Stimulated activated CD8-positive, alpha-beta memory T cell treated with anti-CD3 and anti-CD28 coated beads, Interleukin-7, amount 100 ng/mL, for 24 hours (primary cell): ENCODE results near the gene ACTR3.

Source experiments
- DNase-seq: peaks from one replicate; pipeline ENCODE4 v3.0.0-alpha.2; 2020; ENCODE audit warnings: low read depth

The ACTR3 gene

DNA sequence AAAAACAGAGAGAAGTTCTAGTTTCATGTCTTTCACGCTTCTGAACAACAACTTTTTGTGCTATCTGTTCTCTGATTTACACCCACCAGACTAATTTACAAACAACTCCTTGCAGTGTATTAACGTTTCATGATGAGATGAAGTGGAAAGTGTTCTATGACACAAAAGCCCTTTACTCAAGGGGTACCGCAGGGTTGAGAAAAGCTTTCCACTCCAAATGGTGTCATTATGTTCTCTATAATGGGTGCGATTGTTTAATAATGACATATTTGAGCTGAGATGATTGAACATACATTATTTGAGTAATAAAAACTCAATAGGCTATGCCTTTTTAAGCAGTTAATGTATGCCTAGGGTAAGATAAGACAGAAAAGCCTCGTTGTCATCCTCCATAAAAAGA is 76.3 kb downstream of the ACTR3 start:
- DNase-seq, result no peak

DNA sequence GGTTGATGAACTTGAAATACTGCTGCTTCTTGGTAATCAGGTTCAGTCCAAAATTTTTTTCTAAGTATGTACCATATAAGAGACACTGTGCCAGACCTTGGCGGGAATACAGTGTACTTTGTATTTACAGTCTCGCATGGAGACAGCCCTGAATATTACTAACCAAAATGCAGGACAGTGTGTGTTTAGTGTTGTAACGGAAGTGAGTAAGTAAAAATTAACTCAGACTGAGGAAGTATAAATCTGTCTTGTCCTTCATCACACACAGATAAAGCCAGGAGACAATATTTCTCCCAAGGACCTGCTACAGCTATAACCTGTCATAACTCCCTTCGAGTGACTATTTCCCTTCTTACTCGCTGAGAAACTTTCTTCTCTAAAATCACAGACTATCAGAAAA is 76.9 kb downstream of the ACTR3 start:
- no peak for DNase-seq

DNA sequence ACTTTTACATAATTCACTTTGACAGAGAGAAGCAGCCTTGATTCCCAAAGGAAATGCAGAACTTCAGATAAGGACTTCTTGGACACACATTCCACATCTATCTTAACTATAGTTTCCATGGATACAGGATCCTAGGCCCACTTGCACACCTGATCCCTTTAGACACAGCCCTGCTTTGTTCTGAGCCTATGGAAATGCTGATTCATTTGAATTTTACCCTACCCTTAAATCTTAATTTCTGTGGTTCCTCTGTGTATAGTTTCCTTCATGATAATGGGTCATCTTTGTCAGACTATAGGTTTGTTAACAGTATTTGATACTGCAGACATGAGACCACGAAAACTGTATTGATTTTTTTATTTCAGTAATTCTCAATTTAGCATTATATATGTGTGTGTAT is 77.4 kb downstream of the ACTR3 start:
- no peak for DNase-seq

DNA sequence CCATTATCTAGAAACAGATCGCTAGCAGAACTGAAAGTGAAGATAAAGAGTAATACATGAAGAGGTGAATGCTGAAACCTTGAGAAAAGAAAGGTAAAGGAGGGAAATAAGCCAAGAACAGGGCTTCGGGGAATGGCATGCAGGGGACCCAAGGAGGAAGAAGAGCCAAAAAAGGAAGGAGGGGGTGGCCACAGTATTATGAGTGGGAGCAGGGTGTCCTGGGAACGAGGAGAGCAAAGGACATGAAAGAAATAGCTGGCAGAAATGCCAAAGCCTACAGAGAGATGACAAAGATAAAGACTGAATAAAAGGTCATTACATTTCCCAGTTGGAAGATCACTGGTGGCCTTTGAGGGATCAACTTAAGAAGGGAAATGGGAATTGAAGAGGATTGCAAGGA is 82.9 kb downstream of the ACTR3 start:
- no peak for DNase-seq

DNA sequence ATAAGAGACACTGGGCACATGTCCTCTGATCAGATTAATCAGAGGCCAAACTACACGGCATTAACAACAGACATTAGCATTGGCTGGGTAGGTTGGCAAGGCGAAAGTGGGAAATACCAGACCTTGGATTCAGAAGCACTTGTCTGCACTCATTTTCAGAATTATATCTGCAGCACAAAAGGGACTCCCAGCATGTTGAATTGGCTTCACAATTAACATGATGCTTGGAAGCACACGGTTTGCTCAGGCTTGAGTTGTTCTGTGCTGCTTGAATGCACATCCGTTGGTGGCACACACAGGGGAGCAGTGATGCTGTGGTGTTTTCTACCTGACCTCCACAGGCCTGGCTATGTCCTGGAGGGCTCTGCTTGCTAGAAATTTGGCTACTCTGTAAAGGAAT is 83.9 kb downstream of the ACTR3 start:
- no peak for DNase-seq

DNA sequence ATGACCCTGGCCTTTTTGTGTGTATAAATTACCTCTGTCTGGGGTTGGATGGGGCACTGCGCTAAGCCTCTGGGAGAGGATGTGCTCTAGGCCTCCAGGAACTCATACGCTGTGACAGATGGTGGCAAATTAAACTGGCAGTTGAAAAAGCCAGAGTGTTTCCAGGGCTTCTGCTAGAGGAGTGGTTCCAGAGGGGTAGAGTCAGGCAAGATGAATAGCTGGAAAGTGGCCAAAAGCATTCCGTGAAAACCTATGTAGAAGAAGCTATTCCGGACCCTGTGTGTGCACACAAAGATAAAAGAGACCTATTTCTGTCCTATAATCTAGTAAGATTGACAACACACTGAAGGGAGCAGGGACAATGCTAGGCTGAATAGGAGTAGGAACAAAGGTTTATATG is 84.8 kb downstream of the ACTR3 start:
- DNase-seq, result no peak

DNA sequence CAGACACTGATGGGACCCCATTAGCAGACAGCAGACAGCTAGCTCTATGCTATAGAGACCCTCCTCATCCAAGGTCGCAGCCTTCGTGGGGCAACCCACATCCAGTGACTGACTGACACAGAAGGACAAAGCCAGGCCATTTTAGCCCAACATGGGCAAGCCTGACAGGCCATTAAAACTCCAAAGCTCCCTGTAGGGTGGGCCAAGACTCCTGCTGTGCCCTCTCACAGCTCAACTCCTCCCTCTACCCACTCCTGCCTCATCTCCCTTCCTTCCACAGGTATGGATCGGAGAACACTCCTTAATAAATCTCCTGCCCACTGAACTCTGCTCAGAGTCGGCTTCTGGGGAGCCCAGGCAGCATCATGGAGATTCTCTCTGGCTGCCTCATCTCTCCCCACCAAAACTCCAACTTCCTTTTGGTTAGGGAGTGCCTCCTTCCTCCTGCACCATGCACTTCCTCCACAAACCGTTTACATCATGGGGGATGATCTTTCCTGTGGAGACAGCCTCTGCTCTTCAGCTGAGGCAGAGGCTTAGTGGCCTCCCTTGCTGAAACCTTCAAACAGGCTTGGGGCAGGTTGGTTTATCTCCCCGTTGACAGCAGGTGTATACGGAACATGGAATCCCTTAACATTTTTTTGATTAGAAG is 86.5 kb downstream of the ACTR3 start:
- no peak for DNase-seq

DNA sequence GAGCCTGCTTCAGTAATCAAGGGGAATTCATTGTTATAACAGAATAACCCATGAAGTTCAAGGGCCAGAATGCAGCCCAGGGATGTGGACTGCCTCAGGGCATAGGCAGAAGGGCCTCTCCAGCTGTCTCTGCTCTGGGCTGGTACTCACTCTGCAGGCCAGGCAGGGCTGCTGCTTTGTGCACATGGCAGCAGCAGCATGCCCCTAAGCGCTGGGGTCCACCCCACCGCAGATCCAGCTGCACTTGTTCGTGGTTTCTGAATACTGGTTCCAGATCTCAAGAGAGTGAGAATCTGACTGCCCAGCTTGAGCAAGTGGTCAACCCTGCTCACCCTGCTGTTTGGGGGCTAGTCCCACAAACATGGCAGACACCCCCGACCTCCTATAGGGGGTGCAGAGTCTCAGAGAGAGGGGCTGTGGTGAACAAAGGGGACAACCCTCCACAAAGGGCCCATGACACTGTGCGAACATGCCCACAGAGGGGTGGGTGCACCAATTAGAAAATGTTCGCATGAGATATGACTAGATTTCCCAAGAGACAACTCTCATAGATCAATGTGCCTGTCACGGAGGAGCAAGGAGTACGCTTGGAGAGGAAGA is 87.3 kb downstream of the ACTR3 start:
- DNase-seq, result no peak

DNA sequence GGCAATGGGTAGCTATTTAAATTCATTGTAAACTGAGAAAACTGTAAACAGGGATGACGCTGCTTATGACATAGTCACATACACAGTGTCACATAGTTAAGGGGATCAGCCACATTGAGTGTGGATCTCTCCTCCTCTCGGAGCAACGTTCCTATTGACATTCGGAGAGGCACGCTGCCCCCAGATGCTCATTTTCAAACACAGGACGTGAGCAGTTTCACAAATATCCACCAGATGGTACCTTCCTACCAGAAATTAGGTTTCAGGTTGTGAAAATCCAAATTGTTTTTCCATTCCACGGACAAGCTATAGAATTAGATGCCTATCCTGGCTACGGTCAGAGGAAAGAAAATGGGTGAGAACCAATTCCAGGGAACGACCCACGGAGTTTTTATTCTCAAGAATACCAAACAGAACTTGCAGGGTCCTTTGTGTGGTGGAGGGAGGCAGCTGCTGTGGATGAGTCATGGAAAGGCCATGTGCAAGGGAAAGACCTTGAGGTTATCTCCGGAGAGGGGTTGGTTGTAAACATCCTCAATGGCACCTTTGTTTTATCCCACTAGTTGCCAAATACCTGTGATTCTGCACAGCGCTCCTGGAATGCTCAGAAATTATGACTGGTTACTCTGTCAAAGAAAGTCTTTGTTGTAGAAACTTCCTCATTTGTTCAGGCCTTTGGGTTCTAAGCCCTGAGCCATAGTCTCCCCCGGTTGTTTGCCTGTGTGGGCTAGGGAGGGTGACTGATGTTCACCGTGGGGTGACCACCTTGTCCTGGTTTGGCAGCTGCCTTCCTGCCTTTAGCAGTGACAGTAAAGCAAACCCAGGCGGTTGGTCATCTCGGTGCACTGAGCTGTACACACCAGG is 88.0 kb downstream of the ACTR3 start:
- DNase-seq, result no peak

DNA sequence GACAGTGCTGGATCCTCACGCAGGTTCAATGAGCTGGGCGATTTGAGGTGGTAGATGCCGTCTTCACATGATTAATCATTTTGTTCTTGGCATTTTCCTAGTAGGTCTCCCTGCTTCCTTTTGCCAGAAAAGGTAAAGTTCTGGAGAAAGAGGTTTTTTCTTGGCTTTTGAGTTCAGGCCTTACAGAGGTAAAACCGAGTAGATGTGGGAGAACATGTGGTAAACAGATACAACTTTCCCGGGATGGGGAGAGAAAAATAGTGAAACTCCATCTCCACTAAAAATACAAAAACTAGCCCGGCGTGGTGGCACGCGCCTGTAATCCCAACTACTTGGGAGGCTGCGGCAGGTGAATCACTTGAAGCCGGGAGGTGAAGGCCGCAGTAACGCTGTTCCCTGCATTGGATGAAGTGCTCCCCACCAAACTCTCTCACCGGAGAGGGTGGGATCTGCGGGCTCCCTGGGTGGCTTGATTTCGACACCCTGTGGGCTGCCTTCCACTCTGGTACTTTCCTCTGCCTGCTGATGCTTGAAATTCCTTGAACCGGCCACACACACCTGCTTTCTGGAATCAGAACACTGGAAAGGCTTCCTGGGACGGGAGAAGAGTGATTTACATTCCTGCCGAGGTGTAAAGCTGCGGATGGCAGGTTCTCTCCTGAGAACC is 88.8 kb downstream of the ACTR3 start:
- DNase-seq, result no peak

DNA sequence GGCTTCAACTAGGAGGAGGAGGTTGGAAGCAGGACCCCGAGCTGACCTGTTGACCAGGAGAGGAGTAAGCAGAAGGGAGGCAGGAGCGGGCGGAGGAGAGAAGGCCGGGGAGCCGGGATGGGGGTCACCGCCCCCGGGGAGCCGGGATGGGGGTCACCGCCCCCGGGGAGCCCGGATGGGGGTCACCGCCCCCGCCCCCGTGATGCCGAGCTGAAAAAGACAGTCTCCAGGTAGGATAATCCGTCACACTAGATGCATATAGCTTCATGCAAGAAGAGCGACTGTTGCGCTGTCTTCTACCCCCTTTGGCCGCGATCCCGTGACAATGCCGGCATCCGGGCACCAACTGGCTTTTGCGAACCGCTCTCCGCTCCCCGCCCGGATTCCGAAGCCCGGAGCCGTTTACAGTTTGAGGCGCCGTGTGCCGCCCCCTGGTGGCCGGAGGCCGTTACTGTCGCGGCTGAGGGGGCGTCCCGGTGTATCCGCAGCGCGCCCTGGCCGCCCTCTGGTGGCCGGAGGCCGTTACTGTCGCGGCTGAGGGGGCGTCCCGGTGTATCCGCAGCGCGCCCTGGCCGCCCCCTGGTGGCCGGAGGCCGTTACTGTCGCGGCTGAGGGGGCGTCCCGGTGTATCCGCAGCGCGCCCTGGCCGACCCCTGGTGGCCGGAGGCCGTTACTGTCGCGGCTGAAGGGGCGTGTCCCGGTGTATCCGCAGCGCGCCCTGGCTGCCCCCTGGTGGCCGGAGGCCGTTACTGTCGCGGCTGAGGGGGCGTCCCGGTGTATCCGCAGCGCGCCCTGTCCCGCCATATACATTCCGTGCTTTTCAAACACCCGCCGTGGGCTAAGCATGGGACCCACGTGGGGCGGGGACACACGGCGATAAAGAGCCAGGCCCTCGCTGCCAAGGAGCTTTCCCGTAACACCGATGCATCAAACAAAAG is 89.6 kb downstream of the ACTR3 start:
- DNase-seq, result peak; percentile 32

DNA sequence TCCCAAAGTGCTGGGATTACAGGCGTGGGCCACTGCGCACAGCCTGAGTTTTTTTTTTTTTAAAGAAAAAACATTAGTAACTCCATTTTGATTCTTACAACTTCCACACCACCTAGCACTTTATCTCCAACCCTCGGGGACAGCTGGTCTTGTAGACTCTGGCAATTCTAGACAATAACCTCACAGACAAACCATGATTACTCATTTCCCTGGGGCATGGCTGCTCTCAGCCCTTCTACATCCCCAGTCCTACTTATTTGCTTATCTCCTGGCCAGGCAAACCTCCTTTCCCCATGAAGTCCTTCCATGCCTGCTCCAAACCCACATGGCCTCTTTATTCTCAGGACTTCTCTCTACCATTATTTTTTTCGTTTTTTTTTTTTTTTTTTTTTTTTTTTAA is 91.1 kb downstream of the ACTR3 start:
- no peak for DNase-seq

DNA sequence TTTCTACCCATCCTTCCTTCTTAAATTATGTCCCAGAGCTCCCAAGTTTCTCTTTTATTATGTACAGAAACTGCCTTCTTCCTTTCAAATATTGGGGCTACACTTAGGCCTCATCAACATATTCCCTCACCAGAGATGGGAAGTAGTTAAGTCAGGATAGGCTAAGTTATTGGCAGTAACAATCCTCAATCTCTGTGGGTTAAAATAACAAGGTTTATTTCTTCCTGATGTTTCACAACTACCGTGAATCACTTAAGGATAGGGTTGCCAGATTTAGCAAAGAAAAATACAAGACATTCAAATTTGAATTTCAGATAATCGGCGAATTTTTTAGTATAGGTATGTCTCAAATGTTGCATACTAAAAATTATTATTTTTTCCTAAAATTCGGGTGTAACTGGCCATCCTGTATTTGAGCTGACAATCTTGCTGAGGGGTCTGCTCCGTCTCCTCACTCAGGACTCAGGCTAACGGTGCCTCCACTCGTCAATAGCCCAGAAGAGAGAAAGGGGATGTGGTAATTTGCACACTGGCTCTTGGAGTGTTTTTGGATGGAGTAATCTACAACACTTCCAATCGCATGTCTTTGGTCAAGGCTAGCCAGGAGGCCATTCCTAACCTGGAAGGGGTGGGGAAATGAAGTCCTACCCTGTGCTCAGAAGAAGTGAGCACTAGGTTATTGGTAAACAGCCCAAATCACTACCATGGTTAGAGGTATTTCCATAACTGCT is 91.7 kb downstream of the ACTR3 start:
- DNase-seq, result no peak

DNA sequence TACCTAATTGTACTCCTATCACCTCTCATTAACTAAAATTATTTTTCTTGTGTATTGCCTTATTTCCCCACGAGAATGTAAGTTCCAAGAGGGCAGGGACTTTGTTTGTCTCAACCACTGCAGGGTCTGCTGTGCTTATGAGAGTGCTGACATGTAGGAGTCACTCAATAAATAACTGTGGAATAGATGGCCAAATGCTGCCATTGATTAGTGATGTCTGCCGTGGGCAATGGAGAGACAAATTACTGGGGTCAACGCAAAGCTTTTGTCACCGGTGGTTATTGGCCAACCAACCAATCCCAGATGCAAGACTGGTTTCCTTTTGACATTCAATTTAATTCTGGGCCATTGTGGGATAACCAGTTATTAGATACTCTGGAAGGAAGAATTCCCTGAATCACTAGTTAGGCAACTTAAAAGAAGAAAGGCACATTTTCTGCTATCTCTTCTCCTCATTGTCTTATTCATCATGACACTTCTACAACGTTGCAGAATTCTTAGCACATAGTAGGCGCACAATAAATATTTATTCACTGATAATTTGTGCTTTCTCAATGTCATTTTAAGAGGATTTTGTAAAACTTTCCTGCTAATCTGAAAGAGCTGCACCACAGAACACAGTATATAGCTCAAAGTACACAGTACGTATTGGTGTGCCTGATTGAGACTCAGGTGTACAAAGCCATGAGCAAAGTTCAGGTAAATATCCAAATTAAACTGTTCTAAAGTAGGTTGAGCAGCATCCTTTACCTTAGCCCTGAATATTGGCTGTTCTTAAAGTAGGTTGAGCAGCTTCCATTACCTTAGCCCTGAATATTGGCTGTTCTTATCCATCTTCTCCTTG is 95.9 kb downstream of the ACTR3 start:
- DNase-seq, result no peak

DNA sequence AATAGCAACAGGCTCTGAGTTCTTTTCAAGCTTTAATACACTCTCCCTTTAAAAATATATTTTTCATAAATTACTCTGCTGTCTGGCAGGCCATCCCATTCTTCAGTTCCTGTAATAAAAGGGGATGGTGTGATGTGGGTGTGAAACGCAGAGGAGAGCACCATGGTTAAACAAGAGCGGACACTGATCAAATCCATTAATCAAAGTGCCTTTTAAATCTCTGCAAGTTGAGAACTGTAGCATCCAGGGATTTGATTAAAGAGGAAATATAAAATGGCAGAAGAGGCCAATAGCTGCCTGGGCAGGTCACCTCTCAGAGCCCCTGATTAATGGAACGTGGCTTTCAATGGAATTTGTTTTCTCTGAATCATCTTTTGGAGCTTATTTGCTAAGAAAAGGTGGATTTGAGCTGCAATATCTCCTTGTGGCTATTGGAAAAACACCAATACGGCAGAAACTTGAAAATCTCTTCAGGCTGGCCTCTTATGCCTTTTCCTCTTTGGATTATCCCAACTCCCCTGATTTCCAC is 96.9 kb downstream of the ACTR3 start:
- DNase-seq, result no peak

DNA sequence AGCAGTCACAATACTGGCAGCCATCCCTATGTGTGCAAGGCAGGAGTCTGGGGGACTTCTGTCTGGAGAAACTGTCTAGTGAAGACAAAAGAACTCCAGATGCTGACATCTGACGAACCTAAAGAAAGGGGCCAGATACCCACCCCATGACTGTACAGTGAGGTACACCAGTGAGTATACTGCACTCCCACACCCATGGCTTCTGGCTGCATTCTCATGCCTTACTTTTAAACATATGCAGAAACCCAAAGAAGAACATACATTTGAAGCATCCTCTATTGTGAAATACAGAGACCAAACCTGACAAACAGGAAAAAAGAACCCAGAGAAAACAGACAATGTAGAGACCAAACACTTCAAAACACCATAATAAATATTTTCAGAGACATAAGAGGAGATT is 102.2 kb downstream of the ACTR3 start:
- DNase-seq, result no peak

DNA sequence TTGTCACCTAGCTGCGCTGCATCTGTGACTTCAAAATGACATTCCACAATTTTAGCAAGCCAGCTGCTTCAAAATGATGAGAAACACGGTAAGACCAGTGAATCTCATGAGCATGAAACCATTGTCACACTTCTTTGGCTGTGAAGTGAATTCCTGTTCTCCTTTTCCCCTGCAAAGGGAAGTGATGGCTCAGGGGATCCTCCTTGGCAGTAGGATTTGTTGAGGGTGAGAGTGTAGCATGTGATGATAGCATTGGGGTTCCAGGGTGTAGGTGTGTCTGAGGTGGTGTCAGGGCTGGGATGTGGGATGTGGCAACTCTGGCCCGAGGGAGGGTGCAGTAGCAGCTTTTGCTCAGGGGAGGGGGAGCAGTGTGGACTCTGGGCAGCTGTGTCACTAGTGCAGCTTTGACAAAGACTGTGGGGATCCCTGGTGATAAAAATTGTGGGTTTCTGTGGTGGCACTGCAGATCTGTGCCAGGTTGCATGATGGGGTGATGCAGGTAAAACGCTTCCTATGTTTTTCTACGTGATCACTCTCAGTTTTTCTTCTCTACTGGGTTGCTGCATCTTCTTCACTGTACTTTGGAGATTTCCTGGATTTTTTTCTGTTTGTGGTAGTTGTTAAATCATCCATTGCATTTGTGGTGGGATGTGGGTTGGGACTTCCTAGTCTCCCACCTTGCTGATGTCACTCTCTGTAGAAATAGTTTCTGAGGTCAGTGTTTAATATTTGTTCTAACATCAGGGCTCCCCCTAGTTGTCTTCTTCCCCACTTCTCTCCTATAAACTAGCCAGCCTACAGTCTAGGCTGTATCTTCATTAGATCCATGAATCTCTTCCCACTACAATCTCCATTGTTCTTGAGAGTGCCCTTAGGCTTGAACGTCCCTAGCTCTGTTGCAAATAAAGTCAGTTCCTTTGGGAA is 107.0 kb downstream of the ACTR3 start:
- no peak for DNase-seq

DNA sequence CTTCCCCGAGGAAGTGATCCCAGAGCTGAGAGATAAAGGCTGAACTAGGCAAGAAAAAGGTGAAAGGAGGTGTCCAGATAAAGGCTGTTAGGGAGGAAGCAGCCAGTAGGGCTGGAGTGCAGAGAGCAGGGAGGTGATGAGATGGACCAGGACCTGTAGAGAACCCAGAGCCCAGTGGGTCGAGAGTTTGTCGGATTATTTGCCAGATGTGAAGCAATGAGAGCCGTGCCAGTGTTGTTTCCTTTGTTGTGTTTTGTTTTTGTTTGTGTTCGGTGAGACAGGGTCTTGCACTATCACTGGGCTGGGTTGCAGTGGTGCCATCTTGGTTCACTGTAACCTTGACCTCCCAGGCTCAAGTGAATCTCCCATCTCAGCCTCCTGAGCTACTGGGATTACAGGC is 111.3 kb downstream of the ACTR3 start:
- no peak for DNase-seq

DNA sequence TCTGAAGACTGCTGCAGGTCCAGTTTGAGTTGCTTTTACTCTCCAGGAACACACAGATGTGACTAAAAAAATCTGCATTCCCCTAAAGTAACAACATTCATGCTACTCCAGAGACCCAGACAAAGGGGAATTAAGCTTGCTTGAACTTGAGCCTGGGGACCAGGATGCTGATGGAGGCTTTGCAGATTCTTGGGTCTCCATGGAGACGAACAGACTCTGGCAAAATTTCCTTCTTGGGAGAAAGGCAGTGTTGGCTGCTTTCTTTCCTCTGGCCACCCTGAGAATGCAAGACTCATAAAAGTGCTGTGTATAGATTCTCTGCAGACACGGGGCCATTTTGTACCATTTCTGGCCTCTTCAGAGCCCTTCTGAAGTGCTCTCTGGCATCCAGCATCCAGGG is 112.0 kb downstream of the ACTR3 start:
- no peak for DNase-seq
